Neural cell (in vitro differentiated cells): ENCODE data around the gene HIPK2. TPM values are rescaled to one million over a fixed set of nuclear protein-coding genes. Genes with fewer than 3 reads are reported as not detected.

Source experiments
- H2AFZ ChIP-seq: fragments of 200-600, 300-800 bp; sonication (generic), shearing (Covaris generic); 2 replicates; pipeline ENCODE4 v1.6.0; 2014; ENCODE audit warnings: low read depth, mild to moderate bottlenecking, antibody characterized with exemption, low read length, moderate library complexity
- H3F3A ChIP-seq: fragments of 200-600 bp; shearing (Covaris generic); 2 replicates; pipeline ENCODE4 v1.6.1; 2016; ENCODE audit warnings: mild to moderate bottlenecking, moderate library complexity, mixed read lengths, antibody characterized with exemption, low read length; ENCODE audit not compliant: insufficient read depth, poor library complexity, severe bottlenecking
- H3K27ac ChIP-seq: fragments of 200-600, 300-800 bp; sonication (generic), shearing (Covaris generic); 2 replicates; pipeline ENCODE4 v1.5.1; 2014; ENCODE audit warnings: mild to moderate bottlenecking, low read length, moderate library complexity
- H3K27me3 ChIP-seq: fragments of 300-800, 200-600 bp; sonication (generic), shearing (Covaris generic); 2 replicates; pipeline ENCODE4 v1.6.0; 2014; ENCODE audit warnings: mild to moderate bottlenecking, low read depth, low read length, moderate library complexity; ENCODE audit not compliant: insufficient read depth
- H3K36me3 ChIP-seq: fragments of 300-800, 200-600 bp; sonication (generic), shearing (Covaris generic); 2 replicates; pipeline ENCODE4 v1.5.1; 2014; ENCODE audit warnings: mild to moderate bottlenecking, antibody characterized with exemption, low read length, moderate library complexity; ENCODE audit not compliant: insufficient read depth
- H3K4me2 ChIP-seq: fragments of 300-800, 200-600 bp; sonication (generic), shearing (Covaris generic); 2 replicates; pipeline ENCODE4 v1.6.0; 2014; ENCODE audit warnings: mild to moderate bottlenecking, low read length
- H3K4me3 ChIP-seq: fragments of 300-800, 200-600 bp; sonication (generic), shearing (Covaris generic); 2 replicates; pipeline ENCODE4 v1.5.1; 2014; ENCODE audit warnings: mild to moderate bottlenecking, low read length, moderate library complexity
- H3K79me2 ChIP-seq: fragments of 200-600 bp; shearing (Covaris generic); replicated peaks from 2 replicates; pipeline ENCODE4 v1.6.0; 2014; ENCODE audit warnings: mild to moderate bottlenecking, low read length, moderate library complexity; ENCODE audit not compliant: insufficient read depth
- H3K9ac ChIP-seq: fragments of 300-800, 200-600 bp; sonication (generic), shearing (Covaris generic); 2 replicates; pipeline ENCODE4 v1.6.1; 2016; ENCODE audit warnings: mild to moderate bottlenecking, low read length, mixed read lengths
- H3K9me2 ChIP-seq: fragments of 200-600 bp; shearing (Covaris generic); 2 replicates; pipeline ENCODE4 v1.6.1; 2016; ENCODE audit warnings: mild to moderate bottlenecking, low read length, mixed read lengths; ENCODE audit not compliant: insufficient read depth
- H3K9me3 ChIP-seq: fragments of 200-600, 300-800 bp; sonication (generic), shearing (Covaris generic); 2 replicates; pipeline ENCODE4 v1.6.1; 2016; ENCODE audit warnings: mild to moderate bottlenecking, mixed run types, low read length, moderate library complexity, mixed read lengths
- H4K20me1 ChIP-seq: fragments of 200-600 bp; shearing (Covaris generic); 2 replicates; pipeline ENCODE4 v1.6.1; 2016; ENCODE audit warnings: mild to moderate bottlenecking, mixed run types; ENCODE audit not compliant: insufficient read depth
- CTCF ChIP-seq: fragments of 450-650 bp; IDR thresholded peaks from 2 replicates; pipeline ENCODE4 v1.5.1; 2014; ENCODE audit warnings: antibody characterized with exemption, mild to moderate bottlenecking, moderate library complexity; ENCODE audit not compliant: poor library complexity, severe bottlenecking
- EP300 ChIP-seq: fragments of 450-650 bp; conservative IDR thresholded peaks from 2 replicates; pipeline ENCODE4 v1.6.1; 2014; ENCODE audit warnings: antibody characterized with exemption, mild to moderate bottlenecking, moderate library complexity; ENCODE audit not compliant: poor library complexity, severe bottlenecking
- EZH2 ChIP-seq: fragments of 200-600, 300-800 bp; shearing (Covaris generic), sonication (generic); IDR thresholded peaks from 2 replicates; pipeline ENCODE4 v1.6.1; 2014; ENCODE audit warnings: antibody characterized with exemption, low read length, borderline replicate concordance, mild to moderate bottlenecking; ENCODE audit not compliant: insufficient read depth, poor library complexity, severe bottlenecking
- MXI1 ChIP-seq: fragments of 450-650 bp; conservative IDR thresholded peaks from 2 replicates; pipeline ENCODE4 v1.6.1; 2014; ENCODE audit warnings: antibody characterized with exemption, mild to moderate bottlenecking; ENCODE audit not compliant: poor library complexity, severe bottlenecking
- POLR2AphosphoS5 ChIP-seq: IDR thresholded peaks from 2 replicates; pipeline ENCODE4 v1.6.1; 2012
- RAD21 ChIP-seq: fragments of 450-650 bp; conservative IDR thresholded peaks from 2 replicates; pipeline ENCODE4 v1.6.1; 2014; ENCODE audit warnings: antibody characterized with exemption, mild to moderate bottlenecking, moderate library complexity
- SMC3 ChIP-seq: fragments of 450-650 bp; conservative IDR thresholded peaks from 2 replicates; pipeline ENCODE4 v1.6.1; 2014; ENCODE audit warnings: antibody characterized with exemption, mild to moderate bottlenecking, moderate library complexity; ENCODE audit not compliant: poor library complexity
- TAF1 ChIP-seq: IDR thresholded peaks from 2 replicates; pipeline ENCODE4 v1.6.1; 2012; ENCODE audit warnings: low read depth
- polyA minus RNA-seq: library from RNA; depleted of rRNA, polyadenylated mRNA; stranded (reverse); fragments of >200 nt; gene quantifications from 2 replicates; pipeline ENCODE4 v1.2.3, GENCODE V29; 2014
- polyA plus RNA-seq: library from polyadenylated mRNA; depleted of rRNA; stranded (reverse); fragments of >200 nt; gene quantifications from 2 replicates; pipeline ENCODE4 v1.2.3, GENCODE V29; 2014
- TF ChIP-seq, protein P1 (sequence below): IDR thresholded peaks from 2 replicates; pipeline ENCODE4 v1.6.1; 2012; ENCODE audit warnings: borderline replicate concordance

Gene HIPK2
- polyA plus RNA-seq (8.5 and 10.5 TPM in 2 replicates), polyA minus RNA-seq (37.0 and 51.9 TPM in 2 replicates)

GRCh38 chr7:139777948-139778841 lies at the start of gene HIPK2:
Gene HIPK2 (minus strand): TSS chr7:139777998. CDS start chr7:139777623, 375 bp downstream.
- Histone ChIP-seq H3K9me3 (no peaks in the 10 kb centered on the region), H4K20me1 (no peaks in the 10 kb centered on the region), H3K27ac (peak within 1 kb of the TSS; percentile 84), H3F3A (no peaks in the 10 kb centered on the region), H2AFZ (peak within 1 kb of the TSS; percentile 47), H3K4me2 (peak within 1 kb of the TSS; percentile 62), H3K9me2 (no peaks in the 10 kb centered on the region), H3K79me2 (peaks cover 48% of the 10 kb centered on the region), H3K4me3 (peak within 1 kb of the TSS; percentile 90), H3K36me3 (no peaks in the 10 kb centered on the region), H3K27me3 (no peaks in the 10 kb centered on the region), H3K9ac (peak within 1 kb of the TSS; percentile 86)
- TF ChIP-seq, protein P1, sequence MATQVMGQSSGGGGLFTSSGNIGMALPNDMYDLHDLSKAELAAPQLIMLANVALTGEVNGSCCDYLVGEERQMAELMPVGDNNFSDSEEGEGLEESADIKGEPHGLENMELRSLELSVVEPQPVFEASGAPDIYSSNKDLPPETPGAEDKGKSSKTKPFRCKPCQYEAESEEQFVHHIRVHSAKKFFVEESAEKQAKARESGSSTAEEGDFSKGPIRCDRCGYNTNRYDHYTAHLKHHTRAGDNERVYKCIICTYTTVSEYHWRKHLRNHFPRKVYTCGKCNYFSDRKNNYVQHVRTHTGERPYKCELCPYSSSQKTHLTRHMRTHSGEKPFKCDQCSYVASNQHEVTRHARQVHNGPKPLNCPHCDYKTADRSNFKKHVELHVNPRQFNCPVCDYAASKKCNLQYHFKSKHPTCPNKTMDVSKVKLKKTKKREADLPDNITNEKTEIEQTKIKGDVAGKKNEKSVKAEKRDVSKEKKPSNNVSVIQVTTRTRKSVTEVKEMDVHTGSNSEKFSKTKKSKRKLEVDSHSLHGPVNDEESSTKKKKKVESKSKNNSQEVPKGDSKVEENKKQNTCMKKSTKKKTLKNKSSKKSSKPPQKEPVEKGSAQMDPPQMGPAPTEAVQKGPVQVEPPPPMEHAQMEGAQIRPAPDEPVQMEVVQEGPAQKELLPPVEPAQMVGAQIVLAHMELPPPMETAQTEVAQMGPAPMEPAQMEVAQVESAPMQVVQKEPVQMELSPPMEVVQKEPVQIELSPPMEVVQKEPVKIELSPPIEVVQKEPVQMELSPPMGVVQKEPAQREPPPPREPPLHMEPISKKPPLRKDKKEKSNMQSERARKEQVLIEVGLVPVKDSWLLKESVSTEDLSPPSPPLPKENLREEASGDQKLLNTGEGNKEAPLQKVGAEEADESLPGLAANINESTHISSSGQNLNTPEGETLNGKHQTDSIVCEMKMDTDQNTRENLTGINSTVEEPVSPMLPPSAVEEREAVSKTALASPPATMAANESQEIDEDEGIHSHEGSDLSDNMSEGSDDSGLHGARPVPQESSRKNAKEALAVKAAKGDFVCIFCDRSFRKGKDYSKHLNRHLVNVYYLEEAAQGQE: no peak
- TF ChIP-seq MXI1 (peak; percentile 92), CTCF (peak; percentile 24), SMC3 (peak; percentile 33)

GRCh38 chr7:139827042-139827441 lies 49.2 kb upstream of the HIPK2 start:
- Histone ChIP-seq H3K9me3 (no peaks in the 10 kb centered on the region), H3K4me2 (no peak overlapping the region), H2AFZ (no peak overlapping the region), H3K9ac (no peak overlapping the region), H3K27ac (no peak overlapping the region), H3K36me3 (no peaks in the 10 kb centered on the region), H4K20me1 (no peaks in the 10 kb centered on the region), H3F3A (no peaks in the 10 kb centered on the region), H3K79me2 (no peaks in the 10 kb centered on the region), H3K27me3 (no peaks in the 10 kb centered on the region), H3K9me2 (no peaks in the 10 kb centered on the region), H3K4me3 (no peak overlapping the region)
- TF ChIP-seq MXI1 (no peak), SMC3 (no peak), RAD21 (no peak), EZH2 (no peak), CTCF (no peak), POLR2AphosphoS5 (no peak), TAF1 (no peak), EP300 (no peak)
- TF ChIP-seq, protein P1: no peak
